Measurements from ENCODE around the gene XPO6.

XPO6 gene

GRCh38 chr16:28110479-28110878 lies 101.3 kb downstream of the XPO6 start:
- DNase-seq (ENCODE audit: low spot score), result no peak

- no peak for DNase-seq (ENCODE audit: low spot score)
Measured at GRCh38 chr16:28110074-28110473, 101.7 kb downstream of the XPO6 start.

GRCh38 chr16:28108590-28109247 lies 103.0 kb downstream of the XPO6 start:
- DNase-seq (ENCODE audit: low spot score), result no peak

- DNase-seq (ENCODE audit: low spot score), result no peak
Measured at GRCh38 chr16:28107232-28107631, 104.5 kb downstream of the XPO6 start.

GRCh38 chr16:28106467-28107215 lies 105.1 kb downstream of the XPO6 start:
- DNase-seq (ENCODE audit: low spot score), result no peak

- no peak for DNase-seq (ENCODE audit: low spot score)
Measured at GRCh38 chr16:28105954-28106353, 105.8 kb downstream of the XPO6 start.

GRCh38 chr16:28105297-28105696 lies 106.5 kb downstream of the XPO6 start:
- no peak for DNase-seq (ENCODE audit: low spot score)

- DNase-seq (ENCODE audit: low spot score), result no peak
Measured at GRCh38 chr16:28104404-28104803, 107.4 kb downstream of the XPO6 start.

GRCh38 chr16:28103516-28104170 lies 108.1 kb downstream of the XPO6 start:
- no peak for DNase-seq (ENCODE audit: low spot score)

- no peak for DNase-seq (ENCODE audit: low spot score)
Measured at GRCh38 chr16:28101533-28101890, 110.3 kb downstream of the XPO6 start.

GRCh38 chr16:28100810-28101532 lies 110.8 kb downstream of the XPO6 start:
- no peak for DNase-seq (ENCODE audit: low spot score)

GRCh38 chr16:28098959-28099945 lies 112.5 kb downstream of the XPO6 start:
- DNase-seq (ENCODE audit: low spot score), result no peak

GRCh38 chr16:28098171-28098958 lies 113.4 kb downstream of the XPO6 start:
- DNase-seq (ENCODE audit: low spot score), result no peak

GRCh38 chr16:28096983-28097899 lies 114.5 kb downstream of the XPO6 start:
- no peak for DNase-seq (ENCODE audit: low spot score)

- DNase-seq (ENCODE audit: low spot score), result no peak
Measured at GRCh38 chr16:28093385-28093725, 118.4 kb downstream of the XPO6 start.

- DNase-seq (ENCODE audit: low spot score), result peak; percentile 56
Measured at GRCh38 chr16:28092721-28093384, 118.9 kb downstream of the XPO6 start.

- no peak for DNase-seq (ENCODE audit: low spot score)
Measured at GRCh38 chr16:28091656-28092055, 120.1 kb downstream of the XPO6 start.

- DNase-seq (ENCODE audit: low spot score), result peak; percentile 85
Measured at GRCh38 chr16:28090646-28091377, 121.0 kb downstream of the XPO6 start.
